Upper lobe of left lung (tissue), 6 donors: ENCODE data around the gene MYZAP. TPM values are rescaled to one million over a fixed set of nuclear protein-coding genes. Genes with fewer than 3 reads are reported as not detected.

Experiments
- ATAC-seq, 2 donors: fragments of 200-7000 bp; cut with Tn5 transposase; one replicate each; pipeline ENCODE4 v1.9.1; 2022; ENCODE audit warnings: mild to moderate bottlenecking in 2 of 2, moderate library complexity in 2 of 2; ENCODE audit not compliant: low FRiP score in 2 of 2
- DNase-seq, 2 donors: peaks; one replicate each; pipeline ENCODE4 v3.0.0-alpha.2; 2019 to 2020
- H3K27ac ChIP-seq, 4 donors: fragments of 200-600 bp; sonication (generic); one replicate each; pipeline ENCODE4 v1.5.1; 2016 to 2019
- H3K27me3 ChIP-seq, 4 donors: fragments of 200-600 bp; sonication (generic); one replicate each; pipeline ENCODE4 v1.5.1; 2017 to 2019
- H3K36me3 ChIP-seq, 4 donors: fragments of 200-600 bp; sonication (generic); one replicate each; pipeline ENCODE4 v1.5.1; 2016 to 2019
- H3K4me1 ChIP-seq, 4 donors: fragments of 200-600 bp; sonication (generic); one replicate each; pipeline ENCODE4 v1.5.1; 2018 to 2019
- H3K4me3 ChIP-seq, 4 donors: fragments of 200-600 bp; sonication (generic); one replicate each; pipeline ENCODE4 v1.5.1; 2017 to 2019; ENCODE audit warnings: mild to moderate bottlenecking in 2 of 4, moderate library complexity in 1 of 4
- H3K9me3 ChIP-seq, 4 donors: fragments of 200-600 bp; sonication (generic); one replicate each; pipeline ENCODE4 v1.5.1; 2018 to 2019
- EP300 ChIP-seq, 4 donors: sonication (generic); formaldehyde crosslinking; IDR thresholded peaks; one replicate each; pipeline ENCODE4 v1.5.1; 2017; ENCODE audit warnings: antibody characterized with exemption in 4 of 4, control low read depth in 2 of 4
- POLR2A ChIP-seq, 4 donors: fragments of 450-650 bp; IDR thresholded peaks; one replicate each; pipeline ENCODE4 v1.5.1; 2016 to 2017; ENCODE audit warnings: antibody characterized with exemption in 4 of 4, mild to moderate bottlenecking in 2 of 4
- POLR2AphosphoS5 ChIP-seq, 2 donors: sonication (generic); formaldehyde crosslinking; IDR thresholded peaks; one replicate each; pipeline ENCODE4 v1.5.1; 2017; ENCODE audit warnings: antibody characterized with exemption in 2 of 2
- WGBS, 2 donors: methylation state at CpG; one replicate each; pipeline ENCODE4 v1.1.5; 2017 to 2018; 5-methylcytosine and 5-hydroxymethylcytosine counted together
- total RNA-seq, 6 donors: library from RNA; depleted of rRNA in 4 of 6; stranded (reverse); fragments of >200 nt in 4 of 6; gene quantifications; one replicate each; pipeline versions ENCODE4 v1.1.0 to v1.2.1, GENCODE V29; 2016 to 2021
- TF ChIP-seq, protein P1 (sequence below), 6 experiments: fragments of 450-650 bp in 4 of 6; fragments of 200-600 bp in 2 of 6; sonication (generic) in 2 of 6; IDR thresholded peaks; one replicate each; pipeline ENCODE4 v1.5.1; 2016 to 2019; ENCODE audit warnings: antibody characterized with exemption in 6 of 6
- donor health status: DM: no; HTN: no; CAD: no; lungs with moderate emphysema.
- donor health status: DM: no; HTN: yes; CAD: no; lungs with severe emphysema.

Gene MYZAP
- total RNA-seq, 6 donors from 2014 or later: 22.0 to 54.3 (median 30.4) TPM

GRCh38 chr15:57600197-57600596 lies 8.5 kb downstream of the MYZAP start:
- WGBS, 2 donors: 57 to 84% methylated on average over 1 of the region's 1 CpG
- ATAC-seq: no peak

GRCh38 chr15:57604507-57604906 lies 12.8 kb downstream of the MYZAP start:
- Histone ChIP-seq H3K27ac (peak overlapping the region in 3 of 4 donors; percentile 30 to 57 (median 51)), H3K4me1 (peaks cover 10 to 25% (median 16%) of the 10 kb centered on the region in 4 donors), H3K27me3 (no peaks in the 10 kb centered on the region), H3K4me3 (no peak overlapping the region), H3K9me3 (no peaks in the 10 kb centered on the region), H3K36me3 (peaks cover 0 to 18% (median 2%) of the 10 kb centered on the region in 4 donors)
- WGBS, 2 donors: 81 to 82% methylated on average over 8 to 10 of the region's 10 CpGs
- DNase-seq (no peak), ATAC-seq (no peak)
- TF ChIP-seq EP300 (IDR thresholded peaks at IDR 0.05): no peak
- TF ChIP-seq, protein P1, sequence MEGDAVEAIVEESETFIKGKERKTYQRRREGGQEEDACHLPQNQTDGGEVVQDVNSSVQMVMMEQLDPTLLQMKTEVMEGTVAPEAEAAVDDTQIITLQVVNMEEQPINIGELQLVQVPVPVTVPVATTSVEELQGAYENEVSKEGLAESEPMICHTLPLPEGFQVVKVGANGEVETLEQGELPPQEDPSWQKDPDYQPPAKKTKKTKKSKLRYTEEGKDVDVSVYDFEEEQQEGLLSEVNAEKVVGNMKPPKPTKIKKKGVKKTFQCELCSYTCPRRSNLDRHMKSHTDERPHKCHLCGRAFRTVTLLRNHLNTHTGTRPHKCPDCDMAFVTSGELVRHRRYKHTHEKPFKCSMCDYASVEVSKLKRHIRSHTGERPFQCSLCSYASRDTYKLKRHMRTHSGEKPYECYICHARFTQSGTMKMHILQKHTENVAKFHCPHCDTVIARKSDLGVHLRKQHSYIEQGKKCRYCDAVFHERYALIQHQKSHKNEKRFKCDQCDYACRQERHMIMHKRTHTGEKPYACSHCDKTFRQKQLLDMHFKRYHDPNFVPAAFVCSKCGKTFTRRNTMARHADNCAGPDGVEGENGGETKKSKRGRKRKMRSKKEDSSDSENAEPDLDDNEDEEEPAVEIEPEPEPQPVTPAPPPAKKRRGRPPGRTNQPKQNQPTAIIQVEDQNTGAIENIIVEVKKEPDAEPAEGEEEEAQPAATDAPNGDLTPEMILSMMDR (IDR thresholded peaks at IDR 0.05): no peak
- no peak for TF ChIP-seq POLR2A (IDR thresholded peaks at IDR 0.05)
- TF ChIP-seq POLR2AphosphoS5 (IDR thresholded peaks at IDR 0.05): no peak

More at GRCh38 chr15:57600197-57600596, 8.5 kb downstream of the MYZAP start:
- Histone ChIP-seq H3K27ac (peak overlapping the region in 1 of 4 donors; percentile 91), H3K4me3 (no peak overlapping the region), H3K36me3 (peaks cover 0 to 12% (median 2%) of the 10 kb centered on the region in 4 donors), H3K9me3 (no peaks in the 10 kb centered on the region), H3K4me1 (peaks cover 17 to 36% (median 27%) of the 10 kb centered on the region in 4 donors), H3K27me3 (no peaks in the 10 kb centered on the region)
- DNase-seq: no peak
- no peak for TF ChIP-seq EP300 (IDR thresholded peaks at IDR 0.05)
- TF ChIP-seq, protein P1 (IDR thresholded peaks at IDR 0.05): no peak
- no peak for TF ChIP-seq POLR2A (IDR thresholded peaks at IDR 0.05)
- TF ChIP-seq POLR2AphosphoS5 (IDR thresholded peaks at IDR 0.05): no peak

GRCh38 chr15:57605491-57605890 lies 13.8 kb downstream of the MYZAP start:
- H3K36me3 ChIP-seq: peaks cover 0 to 18% (median 2%) of the 10 kb centered on the region in 4 donors
- DNase-seq: no peak
- peak overlapping the region in 1 of 4 donors; percentile 15 for H3K27ac ChIP-seq
- no peaks in the 10 kb centered on the region for H3K27me3 ChIP-seq
- H3K4me1 ChIP-seq: peaks cover 11 to 25% (median 17%) of the 10 kb centered on the region in 4 donors
- 57 to 59% methylated on average over 1 of the region's 1 CpG for WGBS, 2 donors
- ATAC-seq: no peak
- H3K4me3 ChIP-seq: no peak overlapping the region
- TF ChIP-seq, protein P1 (IDR thresholded peaks at IDR 0.05): no peak
- no peak for TF ChIP-seq POLR2AphosphoS5 (IDR thresholded peaks at IDR 0.05)
- no peak for TF ChIP-seq EP300 (IDR thresholded peaks at IDR 0.05)
- TF ChIP-seq POLR2A (IDR thresholded peaks at IDR 0.05): no peak
- no peaks in the 10 kb centered on the region for H3K9me3 ChIP-seq

DNA sequence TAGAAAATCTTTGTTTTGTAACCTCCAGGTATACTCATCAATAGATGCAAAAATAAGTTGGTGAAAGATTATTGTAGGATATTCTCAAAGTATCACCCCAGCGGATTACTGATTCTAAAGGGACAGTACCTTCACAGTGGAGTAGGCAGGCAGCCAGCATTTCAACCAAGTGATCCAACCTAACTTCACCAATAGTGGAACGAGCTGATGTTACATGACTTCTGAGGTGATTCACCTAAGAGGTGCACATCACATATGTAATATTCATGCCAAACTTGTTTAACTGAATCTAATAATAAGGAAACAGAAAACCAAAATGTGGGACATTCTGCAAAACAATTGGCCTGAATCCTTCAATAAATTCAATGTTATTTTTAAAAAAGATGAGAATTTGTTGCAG lies 14.3 kb downstream of the MYZAP start:
- no peak for DNase-seq
- ATAC-seq: no peak
- TF ChIP-seq, protein P1 (IDR thresholded peaks at IDR 0.05): no peak
- TF ChIP-seq POLR2A (IDR thresholded peaks at IDR 0.05) (no peak), POLR2AphosphoS5 (IDR thresholded peaks at IDR 0.05) (no peak), EP300 (IDR thresholded peaks at IDR 0.05) (no peak)
- no peak overlapping the region for H3K4me3 ChIP-seq
- no peaks in the 10 kb centered on the region for H3K9me3 ChIP-seq
- peak overlapping the region in 1 of 4 donors; percentile 15 for H3K27ac ChIP-seq
- H3K4me1 ChIP-seq: peaks cover 14 to 25% (median 21%) of the 10 kb centered on the region in 4 donors
- peaks cover 0 to 18% (median 2%) of the 10 kb centered on the region in 4 donors for H3K36me3 ChIP-seq
- H3K27me3 ChIP-seq: no peaks in the 10 kb centered on the region
- WGBS, 2 donors: 89 to 95% methylated on average over 2 of the region's 2 CpGs

GRCh38 chr15:57606816-57607215 lies 15.1 kb downstream of the MYZAP start:
- Histone ChIP-seq H3K4me3 (no peak overlapping the region), H3K36me3 (peaks cover 0 to 18% (median 2%) of the 10 kb centered on the region in 4 donors), H3K4me1 (peaks cover 18 to 26% (median 23%) of the 10 kb centered on the region in 4 donors), H3K27me3 (no peaks in the 10 kb centered on the region), H3K9me3 (no peaks in the 10 kb centered on the region), H3K27ac (peak overlapping the region; percentile 28 to 80 (median 52))
- ATAC-seq (no peak), DNase-seq (no peak)
- WGBS, 2 donors: 69 to 75% methylated on average over 1 of the region's 1 CpG
- TF ChIP-seq EP300 (IDR thresholded peaks at IDR 0.05): no peak
- TF ChIP-seq, protein P1 (IDR thresholded peaks at IDR 0.05): no peak
- no peak for TF ChIP-seq POLR2AphosphoS5 (IDR thresholded peaks at IDR 0.05)
- TF ChIP-seq POLR2A (IDR thresholded peaks at IDR 0.05): no peak
